IMR-90 (cell line): ENCODE data around the gene CD68. TPM values are rescaled to one million over a fixed set of nuclear protein-coding genes. Genes with fewer than 3 reads are reported as not detected.

Experiments used
- CHD1 ChIP-seq: IDR thresholded peaks from 2 replicates; pipeline ENCODE4 v1.6.1; 2012; ENCODE audit warnings: low read depth, low read length, improper control_type of control experiment
- POLR2A ChIP-seq: IDR thresholded peaks from 2 replicates; pipeline ENCODE4 v1.6.1; 2012; ENCODE audit warnings: mild to moderate bottlenecking, low read depth, low read length
- polyA plus RNA-seq, 3 experiments: library from polyadenylated mRNA; depleted of rRNA; stranded (reverse); fragments of >200 nt; gene quantifications; 2 replicates each; pipeline ENCODE4 v1.2.3, GENCODE V29; 2012; ENCODE audit warnings: low replicate concordance in 1 of 3
- total RNA-seq: library from RNA; depleted of rRNA; stranded (reverse); fragments of >200 nt; gene quantifications from 2 replicates; pipeline ENCODE4 v1.2.3, GENCODE V29; 2012
- TF ChIP-seq, protein P1 (sequence below): fragments of 150-350 bp; IDR thresholded peaks from 2 replicates; pipeline ENCODE4 v1.6.1; 2017; ENCODE audit warnings: mild to moderate bottlenecking, antibody characterized with exemption, low read length, low read depth

Gene CD68
- total and polyA plus RNA-seq, 2 of the 4 experiments (the other 2 are of a cell fraction) = 16.0 to 43.1 TPM

DNA sequence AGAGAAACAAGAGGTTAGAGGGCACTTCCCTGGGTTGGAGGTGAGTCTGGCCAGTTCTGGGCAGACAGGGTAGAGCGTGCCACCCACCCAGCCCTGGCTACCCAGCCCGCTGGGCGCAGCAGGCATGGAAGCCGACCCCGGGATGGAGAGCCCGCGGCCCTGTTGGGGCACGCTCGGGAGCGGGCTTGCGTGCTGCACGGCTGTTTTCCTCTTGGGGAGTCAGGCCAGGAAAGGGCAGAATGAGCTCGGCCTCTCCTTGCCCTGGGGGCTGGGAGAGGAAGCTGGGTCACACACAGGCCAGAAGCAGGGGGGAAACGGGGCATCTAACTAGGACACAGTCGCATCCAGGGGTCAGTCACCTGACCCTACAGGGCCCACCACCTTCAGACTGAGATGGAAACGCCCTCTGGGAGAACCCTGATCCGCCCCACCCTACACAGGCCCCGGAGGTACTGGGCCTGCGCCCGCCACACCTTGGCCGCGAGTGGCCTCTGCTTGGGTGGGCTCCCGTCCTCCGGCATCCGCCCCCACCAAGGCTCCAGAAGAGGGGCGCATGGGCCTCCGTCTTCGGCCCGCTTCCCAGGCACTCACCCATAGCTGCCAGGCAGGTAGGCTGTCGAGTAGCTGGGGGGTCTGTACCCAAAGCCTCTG lies 9.2 kb downstream of the CD68 start (continued):
- TF ChIP-seq, protein P1, sequence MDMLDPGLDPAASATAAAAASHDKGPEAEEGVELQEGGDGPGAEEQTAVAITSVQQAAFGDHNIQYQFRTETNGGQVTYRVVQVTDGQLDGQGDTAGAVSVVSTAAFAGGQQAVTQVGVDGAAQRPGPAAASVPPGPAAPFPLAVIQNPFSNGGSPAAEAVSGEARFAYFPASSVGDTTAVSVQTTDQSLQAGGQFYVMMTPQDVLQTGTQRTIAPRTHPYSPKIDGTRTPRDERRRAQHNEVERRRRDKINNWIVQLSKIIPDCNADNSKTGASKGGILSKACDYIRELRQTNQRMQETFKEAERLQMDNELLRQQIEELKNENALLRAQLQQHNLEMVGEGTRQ = no peak
- TF ChIP-seq CHD1 (no peak), POLR2A (no peak)
